Liver (tissue), 3 donors: ENCODE data around the gene FAM13A.

Experiments used
- ATF3 ChIP-seq: IDR thresholded peaks from 2 replicates; pipeline ENCODE4 v1.6.1; 2016; ENCODE audit warnings: antibody characterized with exemption
- CTCF ChIP-seq: fragments of 150-350 bp; IDR thresholded peaks from 2 replicates; pipeline ENCODE4 v1.5.1; 2017; ENCODE audit warnings: improper control_type of control experiment, low read depth, low read length; ENCODE audit not compliant: missing input control
- EGR1 ChIP-seq, 2 donors: IDR thresholded peaks; 2 replicates each; pipeline ENCODE4 v1.6.1; 2016 to 2018; ENCODE audit warnings: antibody characterized with exemption in 2 of 2, low read depth in 2 of 2
- FOXA1 ChIP-seq: IDR thresholded peaks from 2 replicates; pipeline ENCODE4 v1.6.1; 2016; ENCODE audit warnings: antibody characterized with exemption
- GABPA ChIP-seq, 2 donors: IDR thresholded peaks in 1 of 2; conservative IDR thresholded peaks in 1 of 2; 2 replicates each; pipeline ENCODE4 v1.6.1; 2016; ENCODE audit warnings: antibody characterized with exemption in 2 of 2, mild to moderate bottlenecking in 1 of 2, moderate library complexity in 1 of 2
- MAX ChIP-seq: IDR thresholded peaks from 2 replicates; pipeline ENCODE4 v1.6.1; 2016; ENCODE audit warnings: antibody characterized with exemption
- RAD21 ChIP-seq, 2 donors: IDR thresholded peaks; 2 replicates each; pipeline ENCODE4 v1.6.1; 2016; ENCODE audit warnings: antibody characterized with exemption in 2 of 2, mild to moderate bottlenecking in 2 of 2
- REST ChIP-seq: IDR thresholded peaks from 2 replicates; pipeline ENCODE4 v1.6.1; 2016; ENCODE audit warnings: antibody characterized with exemption, mild to moderate bottlenecking
- RXRA ChIP-seq, 2 donors: IDR thresholded peaks; 2 replicates each; pipeline ENCODE4 v1.6.1; 2017 to 2018; ENCODE audit warnings: antibody characterized with exemption in 2 of 2, mild to moderate bottlenecking in 1 of 2
- SP1 ChIP-seq: IDR thresholded peaks from 2 replicates; pipeline ENCODE4 v1.6.1; 2018; ENCODE audit warnings: antibody characterized with exemption, mild to moderate bottlenecking
- TAF1 ChIP-seq: conservative IDR thresholded peaks from 2 replicates; pipeline ENCODE4 v1.6.1; 2016; ENCODE audit warnings: antibody characterized with exemption, mild to moderate bottlenecking
- YY1 ChIP-seq: IDR thresholded peaks from 2 replicates; pipeline ENCODE4 v1.6.1; 2016; ENCODE audit warnings: antibody characterized with exemption, mild to moderate bottlenecking
- ZBTB33 ChIP-seq: IDR thresholded peaks from 2 replicates; pipeline ENCODE4 v1.6.1; 2016; ENCODE audit warnings: antibody characterized with exemption
- donor health status: healthy.
- donor health status: healthy.

GRCh38 chr4:88720451-88721428 lies 336.2 kb downstream of the FAM13A start:
- TF ChIP-seq ATF3, result no peak
- TF ChIP-seq CTCF, result no peak
- no peak for TF ChIP-seq TAF1
- TF ChIP-seq SP1, result no peak
- TF ChIP-seq EGR1 (IDR thresholded peaks at IDR 0.05; ENCODE audit: low read depth in 2 of 2), result no peak
- no peak for TF ChIP-seq YY1
- peak; percentile 51 to 76 for TF ChIP-seq RXRA (IDR thresholded peaks at IDR 0.05)
- peak in 1 of 2 donors; percentile 6 for TF ChIP-seq RAD21 (IDR thresholded peaks at IDR 0.05)
- no peak for TF ChIP-seq REST
- no peak for TF ChIP-seq ZBTB33
- no peak for TF ChIP-seq MAX
- no peak for TF ChIP-seq GABPA (IDR thresholded peaks at IDR 0.05 in 1 of 2, conservative IDR thresholded peaks at IDR 0.05 in 1 of 2)
- TF ChIP-seq FOXA1, result no peak
